Calu3 (cell line): Measurements from ENCODE around the gene SEMA5A. TPM values are rescaled to one million over a fixed set of nuclear protein-coding genes. Genes with fewer than 3 reads are reported as not detected.

ENCODE experiments used
- BruUV-seq: library from RNA; stranded (reverse); fragments of 400-500 nt; replicated peaks from 2 replicates; lab custom pipeline; 2021; lab: Mats Ljungman, UMichigan
- CTCF ChIA-PET: fragments of 300-600 bp; sonication (Branson Sonifier 250); formaldehyde crosslinking; loops from one replicate; lab custom pipeline; 2022; ENCODE audit warnings: antibody characterized with exemption; lab: Charles Lee
- DNase-seq: peaks from one replicate; pipeline ENCODE4 v3.0.0; 2022
- H3K27ac Mint-ChIP-seq: one replicate; pipeline ENCODE4 v1.8.0; 2022; ENCODE audit warnings: mixed read lengths; ENCODE audit not compliant: unreplicated experiment
- H3K27me3 Mint-ChIP-seq: one replicate; pipeline ENCODE4 v1.8.0; 2022; ENCODE audit warnings: mixed read lengths; ENCODE audit not compliant: unreplicated experiment
- H3K36me3 Mint-ChIP-seq: one replicate; pipeline ENCODE4 v1.8.0; 2022; ENCODE audit warnings: mild to moderate bottlenecking, moderate library complexity, mixed read lengths; ENCODE audit not compliant: insufficient read depth, unreplicated experiment
- H3K4me1 Mint-ChIP-seq: one replicate; pipeline ENCODE4 v1.8.0; 2022; ENCODE audit warnings: mild to moderate bottlenecking, low read depth, mixed read lengths; ENCODE audit not compliant: unreplicated experiment
- H3K4me3 Mint-ChIP-seq: one replicate; pipeline ENCODE4 v1.8.0; 2022; ENCODE audit warnings: mild to moderate bottlenecking, low read depth, moderate library complexity, mixed read lengths; ENCODE audit not compliant: unreplicated experiment
- H3K9me3 Mint-ChIP-seq: one replicate; pipeline ENCODE4 v1.8.0; 2022; ENCODE audit warnings: low read depth, mixed read lengths; ENCODE audit not compliant: unreplicated experiment
- intact Hi-C: fragments of 100-400 bp; cut with micrococcal nuclease; formaldehyde crosslinking; loops from one replicate; pipeline ENCODE4 v1.10.0; 2022; ENCODE audit not compliant: unreplicated experiment
- microRNA-seq: library from miRNA; unstranded; fragments of <30 nt; microRNA quantifications from one replicate; pipeline ENCODE4 v1.2.0, GENCODE V29; 2022
- total RNA-seq: library from RNA; stranded (reverse); gene quantifications from 2 replicates; pipeline ENCODE4 v1.2.3, GENCODE V29; 2022
- TF ChIP-seq, protein P1 (sequence below): fragments of 200-600 bp; IDR thresholded peaks from one replicate; pipeline ENCODE4 v1.8.0; 2022; ENCODE audit warnings: antibody characterized with exemption; ENCODE audit not compliant: unreplicated experiment

The SEMA5A gene
- total RNA-seq, 1 experiment from 2014 or later: 0.52 TPM

GRCh38 chr5:8993031-8993430 is 552.8 kb downstream of the SEMA5A start:
- Mint-ChIP-seq H3K4me3 (no peak overlapping the region), H3K27me3 (no peaks in the 10 kb centered on the region)
- no peak for DNase-seq

More at GRCh38 chr5:8993031-8993430, 552.8 kb downstream of the SEMA5A start:
- TF ChIP-seq, protein P1, sequence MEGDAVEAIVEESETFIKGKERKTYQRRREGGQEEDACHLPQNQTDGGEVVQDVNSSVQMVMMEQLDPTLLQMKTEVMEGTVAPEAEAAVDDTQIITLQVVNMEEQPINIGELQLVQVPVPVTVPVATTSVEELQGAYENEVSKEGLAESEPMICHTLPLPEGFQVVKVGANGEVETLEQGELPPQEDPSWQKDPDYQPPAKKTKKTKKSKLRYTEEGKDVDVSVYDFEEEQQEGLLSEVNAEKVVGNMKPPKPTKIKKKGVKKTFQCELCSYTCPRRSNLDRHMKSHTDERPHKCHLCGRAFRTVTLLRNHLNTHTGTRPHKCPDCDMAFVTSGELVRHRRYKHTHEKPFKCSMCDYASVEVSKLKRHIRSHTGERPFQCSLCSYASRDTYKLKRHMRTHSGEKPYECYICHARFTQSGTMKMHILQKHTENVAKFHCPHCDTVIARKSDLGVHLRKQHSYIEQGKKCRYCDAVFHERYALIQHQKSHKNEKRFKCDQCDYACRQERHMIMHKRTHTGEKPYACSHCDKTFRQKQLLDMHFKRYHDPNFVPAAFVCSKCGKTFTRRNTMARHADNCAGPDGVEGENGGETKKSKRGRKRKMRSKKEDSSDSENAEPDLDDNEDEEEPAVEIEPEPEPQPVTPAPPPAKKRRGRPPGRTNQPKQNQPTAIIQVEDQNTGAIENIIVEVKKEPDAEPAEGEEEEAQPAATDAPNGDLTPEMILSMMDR: no peak
- CTCF ChIA-PET: no interaction called here
- no TSS peak for BruUV-seq
- H3K9me3 Mint-ChIP-seq: peaks cover 11% of the 10 kb centered on the region
- no peaks in the 10 kb centered on the region for H3K36me3 Mint-ChIP-seq
- no peak overlapping the region for H3K27ac Mint-ChIP-seq
- intact Hi-C loops: no loop called here
- no peaks in the 10 kb centered on the region for H3K4me1 Mint-ChIP-seq

Small RNAs within 50 kb of the gene (microRNA-seq; reads per million reads assigned to microRNA genes)
- not detected for gene MIR4636

Other genes starting within 250 kb of the SEMA5A start
- not detected in 2 replicates for gene TAS2R1, start 84.3 kb upstream of the SEMA5A start, total RNA-seq